NCI-H1105 (cell line): ENCODE results near the gene AMBP.

ENCODE experiments used
- DNase-seq: peaks from one replicate; lab custom pipeline; 2025; lab: John Stamatoyannopoulos, UW

Gene AMBP

GRCh38 chr9:114078021-114078780 is at the start of gene AMBP:
TSS of gene AMBP (minus strand) at chr9:114078300. CDS start at chr9:114078209, 91 bp downstream.
- DNase-seq: peak; percentile 18

- no peak for DNase-seq
These were observed 48.4 kb upstream of the AMBP start for GRCh38 chr9:114126247-114127060.

GRCh38 chr9:114125476-114126013 is 47.4 kb upstream of the AMBP start:
- no peak for DNase-seq

- DNase-seq: no peak
These were observed 46.8 kb upstream of the AMBP start for GRCh38 chr9:114124666-114125475.

GRCh38 chr9:114124138-114124537 is 46.0 kb upstream of the AMBP start:
- no peak for DNase-seq

GRCh38 chr9:114123031-114123977 is 45.2 kb upstream of the AMBP start:
- DNase-seq: no peak

GRCh38 chr9:114122136-114123027 is 44.3 kb upstream of the AMBP start:
- no peak for DNase-seq

GRCh38 chr9:114121227-114122135 is 43.4 kb upstream of the AMBP start:
- DNase-seq: no peak

- no peak for DNase-seq
These were observed 42.3 kb upstream of the AMBP start for GRCh38 chr9:114120192-114121014.

GRCh38 chr9:114119242-114120191 is 41.4 kb upstream of the AMBP start:
- DNase-seq: no peak

GRCh38 chr9:114117996-114118830 is 40.1 kb upstream of the AMBP start:
- no peak for DNase-seq

- DNase-seq: no peak
These were observed 39.5 kb upstream of the AMBP start for GRCh38 chr9:114117614-114117995.

- DNase-seq: no peak
These were observed 38.1 kb upstream of the AMBP start for GRCh38 chr9:114116126-114116747.

- no peak for DNase-seq
These were observed 37.6 kb upstream of the AMBP start for GRCh38 chr9:114115654-114116125.

GRCh38 chr9:114114364-114114763 is 36.3 kb upstream of the AMBP start:
- DNase-seq: no peak
